IMR-90 (cell line): ENCODE data around the gene SIRT5. TPM values are rescaled to one million over a fixed set of nuclear protein-coding genes. Genes with fewer than 3 reads are reported as not detected.

Experiments
- ATAC-seq: fragments of 200-7000 bp; cut with Tn5 transposase; 2 replicates; pipeline ENCODE4 v1.9.1; 2020; ENCODE audit warnings: low read depth, mild to moderate bottlenecking, moderate library complexity
- BruUV-seq: library from RNA; stranded (reverse); fragments of 400-500 nt; replicated peaks from 2 replicates; lab custom pipeline; 2021; lab: Mats Ljungman, UMichigan
- CTCF ChIA-PET: fragments of 300-600 bp; formaldehyde crosslinking; extraction: SDS; loops from one replicate; lab custom pipeline; 2021; ENCODE audit warnings: antibody characterized with exemption; lab: Yijun Ruan, JAX
- POLR2A ChIA-PET: fragments of 300-600 bp; sonication (Branson Sonifier 250); formaldehyde crosslinking; loops from one replicate; lab custom pipeline; 2022; ENCODE audit warnings: antibody characterized with exemption; ENCODE audit not compliant: unreplicated experiment; lab: Charles Lee
- DNase-seq: peaks from one replicate; pipeline ENCODE4 v3.0.0; 2013
- H2AFZ ChIP-seq: replicated peaks from 2 replicates; pipeline ENCODE3; 2013; ENCODE audit warnings: low read length, mild to moderate bottlenecking; ENCODE audit not compliant: poor library complexity
- H2AK5ac ChIP-seq: 2 replicates; pipeline ENCODE4 v1.6.1; 2013; ENCODE audit warnings: low read depth, low read length, inconsistent platforms
- H2AK9ac ChIP-seq: replicated peaks from 2 replicates; pipeline ENCODE3; 2013; ENCODE audit warnings: mild to moderate bottlenecking, low read depth, low read length, moderate library complexity; ENCODE audit not compliant: poor library complexity
- H2BK120ac ChIP-seq: 2 replicates; pipeline ENCODE4 v1.6.1; 2013; ENCODE audit warnings: low read depth, low read length, inconsistent platforms
- H2BK15ac ChIP-seq: 3 replicates; pipeline ENCODE4 v1.6.1; 2013; ENCODE audit warnings: low read depth, low read length, inconsistent platforms
- H2BK20ac ChIP-seq: 2 replicates; pipeline ENCODE4 v1.6.1; 2013; ENCODE audit warnings: low read depth, mild to moderate bottlenecking, inconsistent platforms, low read length, moderate library complexity
- H2BK5ac ChIP-seq: 2 replicates; pipeline ENCODE4 v1.6.1; 2013; ENCODE audit warnings: mild to moderate bottlenecking, low read depth, low read length, inconsistent platforms; ENCODE audit not compliant: poor library complexity, severe bottlenecking
- H3K14ac ChIP-seq: replicated peaks from 2 replicates; pipeline ENCODE4 v1.6.1; 2013; ENCODE audit warnings: low read depth, low read length, inconsistent platforms
- H3K18ac ChIP-seq: 2 replicates; pipeline ENCODE4 v1.6.1; 2013; ENCODE audit warnings: low read depth, low read length, control low read depth
- H3K23ac ChIP-seq: 2 replicates; pipeline ENCODE4 v1.6.1; 2013; ENCODE audit warnings: low read depth, low read length, inconsistent platforms
- H3K27ac ChIP-seq: 2 replicates; pipeline ENCODE4 v1.5.1; 2013; ENCODE audit warnings: mild to moderate bottlenecking, control low read depth, low read length; ENCODE audit not compliant: insufficient read depth
- H3K27me3 ChIP-seq: 2 replicates; pipeline ENCODE4 v1.6.1; 2013; ENCODE audit warnings: low read length; ENCODE audit not compliant: control insufficient read depth, insufficient read depth
- H3K36me3 ChIP-seq: 2 replicates; pipeline ENCODE4 v1.6.1; 2013; ENCODE audit warnings: low read length, mixed read lengths; ENCODE audit not compliant: control insufficient read depth, insufficient read depth
- H3K4ac ChIP-seq: 2 replicates; pipeline ENCODE4 v1.6.1; 2013; ENCODE audit warnings: low read depth, low read length, inconsistent platforms
- H3K4me1 ChIP-seq: 2 replicates; pipeline ENCODE4 v1.6.1; 2013; ENCODE audit warnings: low read length, mixed read lengths; ENCODE audit not compliant: control insufficient read depth, insufficient read depth
- H3K4me2 ChIP-seq: 2 replicates; pipeline ENCODE4 v1.6.1; 2013; ENCODE audit warnings: low read depth, mild to moderate bottlenecking, control low read depth, low read length, moderate library complexity
- H3K4me3 ChIP-seq: 2 replicates; pipeline ENCODE4 v1.5.1; 2013; ENCODE audit warnings: low read depth, mild to moderate bottlenecking, control low read depth, low read length, moderate library complexity; ENCODE audit not compliant: insufficient read depth
- H3K56ac ChIP-seq: 2 replicates; pipeline ENCODE4 v1.6.1; 2013; ENCODE audit warnings: low read length, inconsistent platforms; ENCODE audit not compliant: insufficient read depth; ENCODE audit errors: extremely low read depth
- H3K79me1 ChIP-seq, 2 experiments: 2 replicates each; pipeline ENCODE4 v1.6.1; 2013; ENCODE audit warnings: low read length in 2 of 2, inconsistent platforms in 1 of 2, low read depth in 1 of 2
- H3K9ac ChIP-seq: 2 replicates; pipeline ENCODE4 v1.6.1; 2013; ENCODE audit warnings: low read depth, low read length, control low read depth
- H3K9me1 ChIP-seq: 2 replicates; pipeline ENCODE4 v1.6.1; 2013; ENCODE audit warnings: low read length, inconsistent platforms; ENCODE audit not compliant: insufficient read depth
- H3K9me3 ChIP-seq: 2 replicates; pipeline ENCODE4 v1.6.1; 2013; ENCODE audit warnings: low read length; ENCODE audit not compliant: control insufficient read depth, insufficient read depth
- H4K20me1 ChIP-seq: 2 replicates; pipeline ENCODE4 v1.6.1; 2013; ENCODE audit warnings: low read length, inconsistent platforms; ENCODE audit not compliant: insufficient read depth
- H4K5ac ChIP-seq: 2 replicates; pipeline ENCODE4 v1.6.1; 2013; ENCODE audit warnings: mild to moderate bottlenecking, low read depth, low read length, control low read depth
- H4K8ac ChIP-seq, 2 experiments: 2 replicates each; pipeline ENCODE4 v1.6.1; 2013; ENCODE audit warnings: low read depth in 2 of 2, low read length in 2 of 2, control low read depth in 1 of 2, inconsistent platforms in 1 of 2
- H4K91ac ChIP-seq: 2 replicates; pipeline ENCODE4 v1.6.1; 2013; ENCODE audit warnings: low read depth, low read length, inconsistent platforms; ENCODE audit not compliant: insufficient read depth
- BHLHE40 ChIP-seq: fragments of 150-350 bp; IDR thresholded peaks from 2 replicates; pipeline ENCODE4 v1.6.1; 2016; ENCODE audit warnings: mild to moderate bottlenecking, low read depth, low read length
- CEBPB ChIP-seq: IDR thresholded peaks from 2 replicates; pipeline ENCODE4 v1.6.1; 2012; ENCODE audit warnings: low read depth, low read length, improper control_type of control experiment
- CHD1 ChIP-seq: IDR thresholded peaks from 2 replicates; pipeline ENCODE4 v1.6.1; 2012; ENCODE audit warnings: low read depth, low read length, improper control_type of control experiment
- CTCF ChIP-seq: conservative IDR thresholded peaks from 2 replicates; pipeline ENCODE4 v1.5.1; 2012; ENCODE audit warnings: mild to moderate bottlenecking, low read depth, low read length, improper control_type of control experiment
- FOS ChIP-seq: fragments of 150-350 bp; IDR thresholded peaks from 2 replicates; pipeline ENCODE4 v1.6.1; 2016; ENCODE audit warnings: low read depth, low read length
- MAFK ChIP-seq: IDR thresholded peaks from 2 replicates; pipeline ENCODE4 v1.6.1; 2012; ENCODE audit warnings: low read depth, low read length, improper control_type of control experiment
- MAZ ChIP-seq: IDR thresholded peaks from 2 replicates; pipeline ENCODE4 v1.6.1; 2012; ENCODE audit warnings: low read depth, mild to moderate bottlenecking, low read length, improper control_type of control experiment, moderate library complexity, borderline replicate concordance
- MXI1 ChIP-seq: IDR thresholded peaks from 2 replicates; pipeline ENCODE4 v1.6.1; 2012; ENCODE audit warnings: low read depth, mild to moderate bottlenecking, low read length, moderate library complexity, borderline replicate concordance
- NFE2L2 ChIP-seq: fragments of 150-350 bp; IDR thresholded peaks from 2 replicates; pipeline ENCODE4 v1.6.1; 2016; ENCODE audit warnings: low read depth, mild to moderate bottlenecking, low read length
- POLR2A ChIP-seq: IDR thresholded peaks from 2 replicates; pipeline ENCODE4 v1.6.1; 2012; ENCODE audit warnings: mild to moderate bottlenecking, low read depth, low read length
- RAD21 ChIP-seq: IDR thresholded peaks from 2 replicates; pipeline ENCODE4 v1.6.1; 2012; ENCODE audit warnings: low read length, improper control_type of control experiment
- RCOR1 ChIP-seq: IDR thresholded peaks from 2 replicates; pipeline ENCODE4 v1.6.1; 2012; ENCODE audit warnings: mild to moderate bottlenecking, low read length, improper control_type of control experiment; ENCODE audit not compliant: insufficient replicate concordance
- RFX5 ChIP-seq: IDR thresholded peaks from 2 replicates; pipeline ENCODE4 v1.8.0; 2012; ENCODE audit warnings: low read depth, mild to moderate bottlenecking, low read length, moderate library complexity
- SMC3 ChIP-seq: fragments of 150-350 bp; IDR thresholded peaks from 2 replicates; pipeline ENCODE4 v1.6.1; 2016; ENCODE audit warnings: low read depth, mild to moderate bottlenecking, antibody characterized with exemption, low read length, moderate library complexity
- WGBS, 2 experiments: methylation state at CpG; one replicate each; pipeline versions ENCODE4 v1.1.5 to v1.1.7; 2013; ENCODE audit warnings: missing lambda C conversion rate in 2 of 2; ENCODE audit not compliant: insufficient read length in 1 of 2; ENCODE audit errors: extremely low coverage in 2 of 2; 5-methylcytosine and 5-hydroxymethylcytosine counted together
- dilution Hi-C: fragments of 300-500 bp; cut with HindIII; formaldehyde crosslinking; loops from one replicate; pipeline ENCODE4 v1.14.3; 2018; ENCODE audit warnings: low sequenced_read_pairs; ENCODE audit not compliant: unreplicated experiment
- in situ Hi-C: fragments of 300-500 bp; cut with MboI; formaldehyde crosslinking; loops from 3 replicates; pipeline ENCODE4 v1.14.3; 2019; ENCODE audit warnings: low sequenced_read_pairs, inconsistent platforms, mixed read lengths
- intact Hi-C: fragments of 100-400 bp; cut with micrococcal nuclease; formaldehyde crosslinking; loops from 2 replicates; pipeline ENCODE4 v1.10.0; 2022
- polyA plus RNA-seq, 3 experiments: library from polyadenylated mRNA; depleted of rRNA; stranded (reverse); fragments of >200 nt; gene quantifications; 2 replicates each; pipeline ENCODE4 v1.2.3, GENCODE V29; 2012; ENCODE audit warnings: low replicate concordance in 1 of 3
- total RNA-seq: library from RNA; depleted of rRNA; stranded (reverse); fragments of >200 nt; gene quantifications from 2 replicates; pipeline ENCODE4 v1.2.3, GENCODE V29; 2012
- TF ChIP-seq, protein P1 (sequence below): fragments of 150-350 bp; IDR thresholded peaks from 2 replicates; pipeline ENCODE4 v1.6.1; 2017; ENCODE audit warnings: mild to moderate bottlenecking, antibody characterized with exemption, low read length, low read depth
- TF ChIP-seq, protein P2 (sequence below): fragments of 150-350 bp; IDR thresholded peaks from 2 replicates; pipeline ENCODE4 v1.6.1; 2016; ENCODE audit warnings: low read depth, mild to moderate bottlenecking, low read length, moderate library complexity, borderline replicate concordance

Gene SIRT5
- total and polyA plus RNA-seq, 2 of the 4 experiments (the other 2 are of a cell fraction): 4.7 to 5.2 TPM

GRCh38 chr6:13554929-13555333 lies 19.5 kb upstream of the SIRT5 start:
- H3K4ac ChIP-seq: no peak overlapping the region
- ATAC-seq: peak; percentile 44
- no peaks in the 10 kb centered on the region for H3K9me3 ChIP-seq
- H2BK5ac ChIP-seq: no peak overlapping the region
- H3K9ac ChIP-seq: no peak overlapping the region
- no peaks in the 10 kb centered on the region for H3K27me3 ChIP-seq
- intact Hi-C loops: no loop called here
- H3K9me1 ChIP-seq: no peaks in the 10 kb centered on the region
- TF ChIP-seq MAZ (no peak), FOS (no peak), BHLHE40 (no peak), NFE2L2 (no peak), RFX5 (no peak), CHD1 (no peak), MXI1 (no peak), POLR2A (no peak), CTCF (no peak), RCOR1 (no peak), MAFK (no peak), RAD21 (no peak), SMC3 (no peak), CEBPB (no peak)
- TF ChIP-seq, protein P1, sequence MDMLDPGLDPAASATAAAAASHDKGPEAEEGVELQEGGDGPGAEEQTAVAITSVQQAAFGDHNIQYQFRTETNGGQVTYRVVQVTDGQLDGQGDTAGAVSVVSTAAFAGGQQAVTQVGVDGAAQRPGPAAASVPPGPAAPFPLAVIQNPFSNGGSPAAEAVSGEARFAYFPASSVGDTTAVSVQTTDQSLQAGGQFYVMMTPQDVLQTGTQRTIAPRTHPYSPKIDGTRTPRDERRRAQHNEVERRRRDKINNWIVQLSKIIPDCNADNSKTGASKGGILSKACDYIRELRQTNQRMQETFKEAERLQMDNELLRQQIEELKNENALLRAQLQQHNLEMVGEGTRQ: no peak
- TF ChIP-seq, protein P2, sequence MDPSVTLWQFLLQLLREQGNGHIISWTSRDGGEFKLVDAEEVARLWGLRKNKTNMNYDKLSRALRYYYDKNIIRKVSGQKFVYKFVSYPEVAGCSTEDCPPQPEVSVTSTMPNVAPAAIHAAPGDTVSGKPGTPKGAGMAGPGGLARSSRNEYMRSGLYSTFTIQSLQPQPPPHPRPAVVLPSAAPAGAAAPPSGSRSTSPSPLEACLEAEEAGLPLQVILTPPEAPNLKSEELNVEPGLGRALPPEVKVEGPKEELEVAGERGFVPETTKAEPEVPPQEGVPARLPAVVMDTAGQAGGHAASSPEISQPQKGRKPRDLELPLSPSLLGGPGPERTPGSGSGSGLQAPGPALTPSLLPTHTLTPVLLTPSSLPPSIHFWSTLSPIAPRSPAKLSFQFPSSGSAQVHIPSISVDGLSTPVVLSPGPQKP: no peak
- H4K20me1 ChIP-seq: no peaks in the 10 kb centered on the region
- no CpG with 5 or more reads among the region's 8 CpGs for WGBS, 2 experiments
- dilution Hi-C loops: no loop called here
- BruUV-seq: no TSS peak
- no peak overlapping the region for H4K8ac ChIP-seq
- no peaks in the 10 kb centered on the region for H3K79me1 ChIP-seq
- H2BK15ac ChIP-seq: no peak overlapping the region
- no peak overlapping the region for H2BK120ac ChIP-seq
- H3K4me1 ChIP-seq: 0 out of 2 replicates have a peak, but pooled peaks cover 1% of the 10 kb centered on the region
- no peak overlapping the region for H3K56ac ChIP-seq
- no peak overlapping the region for H2AK9ac ChIP-seq
- ChIA-PET POLR2A (no interaction called here), CTCF (no interaction called here)
- peak overlapping the region; percentile 45; the same call in 1 of the 2 replicates for H3K4me2 ChIP-seq
- no peaks in the 10 kb centered on the region for H3K36me3 ChIP-seq
- H2BK20ac ChIP-seq: no peak overlapping the region
- H4K91ac ChIP-seq: no peak overlapping the region
- H4K5ac ChIP-seq: no peak overlapping the region
- peak overlapping the region; percentile 84 for H2AFZ ChIP-seq
- H3K4me3 ChIP-seq: no peak overlapping the region
- H3K27ac ChIP-seq: no peak overlapping the region
- no peak overlapping the region for H3K23ac ChIP-seq
- H3K18ac ChIP-seq: no peak overlapping the region
- peak; percentile 13 for DNase-seq
- no peak overlapping the region for H2AK5ac ChIP-seq
- in situ Hi-C loops: no loop called here
- no peak overlapping the region for H3K14ac ChIP-seq
